LNCaP clone FGC (cell line): ENCODE measurements around the gene UBE2E2.

Experiments used
- DNase-seq: peaks from one replicate; pipeline ENCODE4 v3.0.0-alpha.2; 2011; ENCODE audit warnings: low read depth
- H3K4me3 ChIP-seq: 2 replicates; pipeline ENCODE4 v1.5.1; 2011; ENCODE audit warnings: mild to moderate bottlenecking, low read depth, low read length, control low read depth
- CTCF ChIP-seq: IDR thresholded peaks from 2 replicates; pipeline ENCODE4 v1.5.1; 2012; ENCODE audit warnings: mild to moderate bottlenecking; ENCODE audit not compliant: control insufficient read depth, insufficient read depth; ENCODE audit errors: extremely low read depth

UBE2E2 gene

GRCh38 chr3:23490459-23490858, 287.3 kb downstream of the UBE2E2 start:
- no peak for TF ChIP-seq CTCF
- H3K4me3 ChIP-seq: no peak overlapping the region
- no peak for DNase-seq

GRCh38 chr3:23492057-23492456, 288.9 kb downstream of the UBE2E2 start:
- no peak for TF ChIP-seq CTCF
- DNase-seq: no peak
- no peak overlapping the region for H3K4me3 ChIP-seq

- DNase-seq: peak; percentile 62
- no peak for TF ChIP-seq CTCF
- H3K4me3 ChIP-seq: no peak overlapping the region
These were observed 290.8 kb downstream of the UBE2E2 start for GRCh38 chr3:23493889-23494288.

GRCh38 chr3:23494967-23495366, 291.8 kb downstream of the UBE2E2 start:
- H3K4me3 ChIP-seq: no peak overlapping the region
- no peak for TF ChIP-seq CTCF
- no peak for DNase-seq

- no peak for TF ChIP-seq CTCF
- no peak overlapping the region for H3K4me3 ChIP-seq
- DNase-seq: no peak
These were observed 292.4 kb downstream of the UBE2E2 start for GRCh38 chr3:23495507-23495906.

GRCh38 chr3:23496165-23496564, 293.0 kb downstream of the UBE2E2 start:
- no peak for DNase-seq
- TF ChIP-seq CTCF: no peak
- H3K4me3 ChIP-seq: no peak overlapping the region

- TF ChIP-seq CTCF: no peak
- no peak for DNase-seq
These were observed 294.0 kb downstream of the UBE2E2 start for GRCh38 chr3:23497156-23497555.

More at GRCh38 chr3:23497156-23497555, 294.0 kb downstream of the UBE2E2 start:
- no peak overlapping the region for H3K4me3 ChIP-seq
